GM19193 (cell line): ENCODE data around the gene TTC9C.

Source experiments
- POLR2A ChIP-seq: IDR thresholded peaks from 4 replicates; pipeline ENCODE4 v1.6.1; 2011; ENCODE audit not compliant: insufficient read depth, insufficient read length; ENCODE audit errors: extremely low read depth

Gene TTC9C

DNA sequence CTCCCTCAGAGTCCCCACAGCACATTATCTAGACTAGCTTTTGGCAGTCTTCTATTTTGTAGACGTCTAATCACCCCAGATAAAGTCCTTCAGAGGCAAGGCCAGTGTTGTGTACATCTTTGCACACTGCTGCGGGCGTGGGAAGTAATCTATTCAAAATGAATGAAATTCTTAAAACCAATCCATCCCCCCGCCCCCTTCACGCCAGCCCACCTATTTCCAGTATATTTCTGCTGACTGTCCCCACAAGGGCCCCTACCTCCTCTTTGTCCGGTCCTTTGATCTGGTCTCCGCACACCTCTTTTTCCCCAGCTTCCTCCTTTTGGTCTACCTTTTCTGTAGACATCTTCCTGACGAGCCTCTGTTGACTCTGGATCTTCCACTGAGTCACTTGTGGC, 21.4 kb upstream of the TTC9C start:
- TF ChIP-seq POLR2A = no peak

- TF ChIP-seq POLR2A = no peak
Observed at GRCh38 chr11:62707277-62707861, 20.9 kb upstream of the TTC9C start, which contains the start of the genes BSCL2 and GNG3. Gene BSCL2 (minus strand): TSS chr11:62707424. CDS start chr11:62707195, 229 bp downstream. Gene GNG3 (plus strand): TSS chr11:62707676. CDS start chr11:62708296, 620 bp downstream.

- no peak for TF ChIP-seq POLR2A
Observed at GRCh38 chr11:62708392-62708791, 19.9 kb upstream of the TTC9C start.

DNA sequence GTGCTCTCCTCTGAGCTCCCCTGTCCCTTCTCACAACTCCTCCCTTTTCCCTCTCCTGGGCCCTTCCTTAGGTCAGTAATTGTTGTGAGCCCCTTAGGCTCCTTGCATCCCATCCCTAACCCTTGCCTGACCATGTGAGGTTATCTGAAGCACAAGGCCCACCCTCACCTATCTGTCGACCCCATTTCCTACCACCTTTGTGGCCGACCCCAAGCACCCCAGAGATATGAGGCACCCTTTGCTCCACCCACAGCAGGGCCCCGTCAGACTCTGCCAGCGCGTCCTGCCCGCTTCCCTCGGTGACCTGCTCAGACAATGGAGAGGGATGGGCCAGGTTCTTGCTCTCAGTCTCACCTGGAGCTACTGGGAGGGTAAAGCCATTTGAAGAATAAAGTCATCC, 19.5 kb upstream of the TTC9C start:
- TF ChIP-seq POLR2A = no peak

GRCh38 chr11:62709247-62710000, 18.9 kb upstream of the TTC9C start:
- peak; percentile 80 for TF ChIP-seq POLR2A

DNA sequence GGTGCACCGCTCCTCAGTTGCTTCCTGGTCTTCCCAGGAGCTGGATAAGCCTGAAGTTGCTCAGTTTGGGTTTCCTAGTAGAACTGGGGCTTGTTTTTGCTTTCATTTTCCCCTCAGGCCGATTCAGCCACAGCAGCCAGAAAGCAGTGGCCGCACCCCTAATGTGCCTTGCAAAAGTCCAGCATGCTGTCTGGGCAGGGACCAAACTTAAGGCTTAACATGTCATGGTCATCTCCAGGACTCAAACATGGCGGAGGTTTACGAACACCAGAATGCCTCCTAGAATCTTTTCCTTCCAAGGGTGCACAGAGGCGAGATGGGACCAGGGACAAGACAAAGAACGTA, 18.3 kb upstream of the TTC9C start:
- TF ChIP-seq POLR2A = no peak

GRCh38 chr11:62712276-62712812, 15.9 kb upstream of the TTC9C start:
- TF ChIP-seq POLR2A = no peak

GRCh38 chr11:62712861-62713260, 15.4 kb upstream of the TTC9C start:
- TF ChIP-seq POLR2A = no peak

DNA sequence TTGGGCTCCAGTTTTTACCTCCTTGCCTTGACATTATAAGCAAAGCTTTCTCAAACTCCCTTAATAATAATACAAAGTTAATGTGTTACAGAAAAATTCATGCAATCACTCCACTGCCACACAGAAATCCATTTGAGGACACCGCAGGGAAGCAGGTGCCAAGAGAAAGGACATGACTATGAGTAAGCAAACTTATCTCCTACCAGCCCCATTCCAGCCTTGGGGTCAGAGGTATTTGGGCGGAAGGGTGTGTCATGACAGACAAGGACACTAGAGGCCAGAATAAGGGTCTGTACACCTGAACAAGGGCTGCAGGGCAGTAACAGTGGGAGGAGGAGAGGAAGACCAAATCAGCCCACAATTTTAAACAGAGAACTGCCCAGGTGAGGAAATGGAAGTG, 14.9 kb upstream of the TTC9C start:
- no peak for TF ChIP-seq POLR2A

DNA sequence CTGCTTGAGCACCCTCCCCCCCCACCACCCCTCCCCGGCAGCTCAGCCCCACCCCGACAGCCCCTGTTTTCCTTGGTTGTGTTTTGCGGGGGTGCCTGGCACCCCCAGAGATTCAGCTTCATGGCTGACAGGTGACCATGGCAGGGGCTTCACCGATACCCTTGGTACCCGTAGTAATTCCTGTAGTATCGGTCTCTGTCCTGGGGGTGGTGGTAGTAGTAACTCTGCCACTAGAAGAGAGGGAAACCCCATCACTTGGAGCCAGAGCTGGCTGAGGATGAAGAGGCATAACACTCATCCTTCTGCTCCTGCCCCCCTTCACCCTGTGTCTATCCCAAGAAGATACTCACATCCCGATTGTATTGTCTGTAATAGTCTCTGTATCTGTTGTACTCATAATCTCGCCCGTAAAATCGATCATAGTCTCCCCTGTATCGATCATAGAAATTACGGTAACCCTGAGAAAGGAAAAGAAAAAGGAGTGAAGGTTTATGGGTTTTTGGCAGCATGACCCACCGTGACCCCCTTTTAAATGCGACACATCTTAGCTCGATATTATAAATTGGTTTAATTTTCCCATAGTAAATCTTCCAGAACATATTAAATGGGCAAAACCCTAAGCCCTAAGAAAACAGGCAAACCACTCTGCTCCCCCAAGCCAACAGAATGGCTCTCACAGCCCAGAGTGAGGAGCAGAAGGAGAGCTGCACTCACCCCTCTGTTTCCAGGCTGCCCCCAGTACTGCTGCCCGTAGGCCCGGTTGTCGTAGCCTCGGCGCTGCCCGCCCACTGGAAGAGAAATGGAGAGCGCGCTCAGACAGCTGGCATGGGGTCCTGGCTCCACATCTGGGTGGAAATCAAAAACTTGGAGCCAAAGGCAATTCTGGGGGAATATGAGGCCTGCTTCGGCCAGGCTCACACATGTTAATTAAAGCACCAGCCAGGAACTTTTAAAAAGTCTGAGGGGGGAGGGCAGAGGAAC, 12.8 kb upstream of the TTC9C start:
- no peak for TF ChIP-seq POLR2A

DNA sequence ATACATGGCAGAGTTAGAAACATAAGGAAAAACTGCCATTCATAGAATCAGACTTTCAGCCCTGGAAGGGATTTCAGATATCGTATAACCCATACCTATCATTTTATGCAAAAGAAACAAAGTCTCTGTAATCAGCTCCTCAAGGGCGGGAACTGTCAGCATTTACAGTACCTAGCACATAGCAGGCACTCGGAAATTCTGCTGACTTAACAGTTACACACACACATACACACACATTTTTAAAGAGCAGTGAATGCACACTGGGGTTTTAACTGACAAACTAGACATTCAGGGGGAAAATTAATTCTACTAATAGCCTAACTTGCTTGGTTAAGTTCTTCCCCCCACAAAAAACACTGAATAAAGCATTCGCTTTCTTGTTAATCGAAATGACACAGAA, 12.1 kb upstream of the TTC9C start:
- TF ChIP-seq POLR2A = no peak

DNA sequence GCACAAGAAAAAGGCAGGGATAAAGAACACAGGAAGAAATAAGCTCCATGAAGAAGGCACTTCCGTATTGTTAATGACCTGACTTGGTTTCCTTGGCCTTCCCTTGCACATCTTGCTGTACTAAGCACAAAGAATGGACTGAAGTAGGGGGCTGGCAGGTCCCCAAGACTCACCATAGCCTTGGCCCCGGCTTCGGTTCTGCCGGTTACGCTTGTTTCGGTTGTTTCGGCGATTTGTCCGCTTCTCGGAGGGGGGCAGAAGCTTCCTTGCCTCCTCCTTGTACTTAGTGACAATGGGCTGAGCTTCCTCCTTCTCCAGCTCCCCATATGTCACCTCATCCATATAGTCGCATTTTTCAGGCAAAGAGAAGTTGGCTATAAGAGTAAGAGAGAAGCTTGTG, 11.5 kb upstream of the TTC9C start:
- no peak for TF ChIP-seq POLR2A

GRCh38 chr11:62719302-62719978, 8.8 kb upstream of the TTC9C start:
- no peak for TF ChIP-seq POLR2A

DNA sequence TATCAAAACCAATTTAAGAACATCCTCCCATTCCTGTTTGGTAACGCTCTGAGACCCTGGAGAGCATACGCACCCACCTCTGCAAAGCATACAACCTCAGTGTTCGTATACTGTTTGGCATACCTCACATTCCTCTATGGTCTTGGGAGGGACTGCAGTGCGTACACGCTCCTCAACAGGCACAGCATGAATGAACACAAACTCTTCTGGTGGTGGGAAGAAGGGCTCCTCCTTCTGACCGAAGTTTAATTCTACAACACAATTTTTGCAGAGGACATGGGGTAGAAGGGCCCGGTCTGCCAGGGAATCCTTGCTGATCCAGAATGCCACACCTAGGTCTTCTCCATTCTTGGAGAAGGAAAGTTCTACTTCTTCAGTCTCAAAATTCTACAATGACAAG, 6.3 kb upstream of the TTC9C start:
- TF ChIP-seq POLR2A = no peak
